ENCODE measurements around the gene HES2.

DNA sequence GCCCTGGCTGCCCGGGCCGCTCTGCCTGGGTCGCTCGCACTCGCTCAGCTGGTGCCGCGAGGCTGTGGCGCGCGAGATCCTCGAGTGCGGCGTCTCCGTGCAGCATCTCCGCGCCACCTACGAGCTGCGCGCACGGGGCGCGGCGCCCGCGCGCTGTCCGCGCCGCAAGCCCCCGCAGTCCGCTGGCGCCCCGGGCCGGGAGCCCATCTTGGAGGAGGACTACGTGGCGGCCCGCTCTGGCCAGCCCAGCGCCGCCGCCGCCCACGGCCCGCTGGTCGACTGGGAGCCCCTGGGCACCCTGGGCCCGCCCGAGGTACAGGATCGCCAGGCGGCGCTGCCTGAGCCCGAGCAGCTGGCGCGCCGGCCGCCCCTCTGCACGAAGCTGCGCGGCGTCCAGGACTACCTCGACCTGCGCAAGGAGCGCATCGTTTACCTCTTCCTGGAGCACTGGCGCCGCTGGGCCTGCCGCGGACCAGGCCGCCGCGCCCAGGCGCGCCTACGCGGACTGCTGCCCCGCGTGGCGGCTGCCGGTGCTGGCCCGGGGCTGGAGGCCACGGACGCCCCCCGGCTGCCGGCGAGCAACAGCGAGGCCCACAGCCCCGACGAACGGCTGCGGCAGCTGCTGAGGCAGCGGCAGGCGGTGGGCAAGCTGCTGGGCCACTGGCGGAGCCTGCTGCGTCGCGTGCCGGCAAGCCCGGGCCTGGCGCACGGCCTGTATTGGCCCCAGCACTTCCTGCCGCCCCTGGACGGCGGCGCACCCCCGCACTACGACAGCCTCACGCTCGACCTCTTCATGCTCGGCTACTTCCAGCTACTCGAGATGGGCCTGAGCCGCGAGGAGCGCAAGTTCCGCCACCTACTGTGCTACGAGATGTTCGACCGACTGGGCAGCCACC lies 35.4 kb upstream of the HES2 start:
- no peak for TF ChIP-seq ESRRA (IDR thresholded peaks at IDR 0.05; ENCODE audit: borderline replicate concordance, low read depth)
- TF ChIP-seq GATAD2A (IDR thresholded peaks at IDR 0.05), result no peak
- no peak for TF ChIP-seq ZNF780A (CRISPR knock-in tag; IDR thresholded peaks at IDR 0.05)
- TF ChIP-seq, protein P1, sequence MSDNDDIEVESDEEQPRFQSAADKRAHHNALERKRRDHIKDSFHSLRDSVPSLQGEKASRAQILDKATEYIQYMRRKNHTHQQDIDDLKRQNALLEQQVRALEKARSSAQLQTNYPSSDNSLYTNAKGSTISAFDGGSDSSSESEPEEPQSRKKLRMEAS (CRISPR knock-in tag; IDR thresholded peaks at IDR 0.05), result no peak
- TF ChIP-seq, protein P2, sequence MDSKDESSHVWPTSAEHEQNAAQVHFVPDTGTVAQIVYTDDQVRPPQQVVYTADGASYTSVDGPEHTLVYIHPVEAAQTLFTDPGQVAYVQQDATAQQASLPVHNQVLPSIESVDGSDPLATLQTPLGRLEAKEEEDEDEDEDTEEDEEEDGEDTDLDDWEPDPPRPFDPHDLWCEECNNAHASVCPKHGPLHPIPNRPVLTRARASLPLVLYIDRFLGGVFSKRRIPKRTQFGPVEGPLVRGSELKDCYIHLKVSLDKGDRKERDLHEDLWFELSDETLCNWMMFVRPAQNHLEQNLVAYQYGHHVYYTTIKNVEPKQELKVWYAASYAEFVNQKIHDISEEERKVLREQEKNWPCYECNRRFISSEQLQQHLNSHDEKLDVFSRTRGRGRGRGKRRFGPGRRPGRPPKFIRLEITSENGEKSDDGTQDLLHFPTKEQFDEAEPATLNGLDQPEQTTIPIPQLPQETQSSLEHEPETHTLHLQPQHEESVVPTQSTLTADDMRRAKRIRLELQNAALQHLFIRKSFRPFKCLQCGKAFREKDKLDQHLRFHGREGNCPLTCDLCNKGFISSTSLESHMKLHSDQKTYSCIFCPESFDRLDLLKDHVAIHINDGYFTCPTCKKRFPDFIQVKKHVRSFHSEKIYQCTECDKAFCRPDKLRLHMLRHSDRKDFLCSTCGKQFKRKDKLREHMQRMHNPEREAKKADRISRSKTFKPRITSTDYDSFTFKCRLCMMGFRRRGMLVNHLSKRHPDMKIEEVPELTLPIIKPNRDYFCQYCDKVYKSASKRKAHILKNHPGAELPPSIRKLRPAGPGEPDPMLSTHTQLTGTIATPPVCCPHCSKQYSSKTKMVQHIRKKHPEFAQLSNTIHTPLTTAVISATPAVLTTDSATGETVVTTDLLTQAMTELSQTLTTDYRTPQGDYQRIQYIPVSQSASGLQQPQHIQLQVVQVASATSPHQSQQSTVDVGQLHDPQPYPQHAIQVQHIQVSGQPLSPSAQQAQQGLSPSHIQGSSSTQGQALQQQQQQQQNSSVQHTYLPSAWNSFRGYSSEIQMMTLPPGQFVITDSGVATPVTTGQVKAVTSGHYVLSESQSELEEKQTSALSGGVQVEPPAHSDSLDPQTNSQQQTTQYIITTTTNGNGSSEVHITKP (IDR thresholded peaks at IDR 0.05; ENCODE audit: partially characterized antibody), result no peak
- TF ChIP-seq, protein P3, sequence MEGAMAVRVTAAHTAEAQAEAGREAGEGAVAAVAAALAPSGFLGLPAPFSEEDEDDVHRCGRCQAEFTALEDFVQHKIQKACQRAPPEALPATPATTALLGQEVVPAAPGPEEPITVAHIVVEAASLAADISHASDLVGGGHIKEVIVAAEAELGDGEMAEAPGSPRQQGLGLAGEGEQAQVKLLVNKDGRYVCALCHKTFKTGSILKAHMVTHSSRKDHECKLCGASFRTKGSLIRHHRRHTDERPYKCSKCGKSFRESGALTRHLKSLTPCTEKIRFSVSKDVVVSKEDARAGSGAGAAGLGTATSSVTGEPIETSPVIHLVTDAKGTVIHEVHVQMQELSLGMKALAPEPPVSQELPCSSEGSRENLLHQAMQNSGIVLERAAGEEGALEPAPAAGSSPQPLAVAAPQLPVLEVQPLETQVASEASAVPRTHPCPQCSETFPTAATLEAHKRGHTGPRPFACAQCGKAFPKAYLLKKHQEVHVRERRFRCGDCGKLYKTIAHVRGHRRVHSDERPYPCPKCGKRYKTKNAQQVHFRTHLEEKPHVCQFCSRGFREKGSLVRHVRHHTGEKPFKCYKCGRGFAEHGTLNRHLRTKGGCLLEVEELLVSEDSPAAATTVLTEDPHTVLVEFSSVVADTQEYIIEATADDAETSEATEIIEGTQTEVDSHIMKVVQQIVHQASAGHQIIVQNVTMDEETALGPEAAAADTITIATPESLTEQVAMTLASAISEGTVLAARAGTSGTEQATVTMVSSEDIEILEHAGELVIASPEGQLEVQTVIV (CRISPR knock-in tag; IDR thresholded peaks at IDR 0.05; ENCODE audit: borderline replicate concordance), result no peak
- TF ChIP-seq, protein P4, sequence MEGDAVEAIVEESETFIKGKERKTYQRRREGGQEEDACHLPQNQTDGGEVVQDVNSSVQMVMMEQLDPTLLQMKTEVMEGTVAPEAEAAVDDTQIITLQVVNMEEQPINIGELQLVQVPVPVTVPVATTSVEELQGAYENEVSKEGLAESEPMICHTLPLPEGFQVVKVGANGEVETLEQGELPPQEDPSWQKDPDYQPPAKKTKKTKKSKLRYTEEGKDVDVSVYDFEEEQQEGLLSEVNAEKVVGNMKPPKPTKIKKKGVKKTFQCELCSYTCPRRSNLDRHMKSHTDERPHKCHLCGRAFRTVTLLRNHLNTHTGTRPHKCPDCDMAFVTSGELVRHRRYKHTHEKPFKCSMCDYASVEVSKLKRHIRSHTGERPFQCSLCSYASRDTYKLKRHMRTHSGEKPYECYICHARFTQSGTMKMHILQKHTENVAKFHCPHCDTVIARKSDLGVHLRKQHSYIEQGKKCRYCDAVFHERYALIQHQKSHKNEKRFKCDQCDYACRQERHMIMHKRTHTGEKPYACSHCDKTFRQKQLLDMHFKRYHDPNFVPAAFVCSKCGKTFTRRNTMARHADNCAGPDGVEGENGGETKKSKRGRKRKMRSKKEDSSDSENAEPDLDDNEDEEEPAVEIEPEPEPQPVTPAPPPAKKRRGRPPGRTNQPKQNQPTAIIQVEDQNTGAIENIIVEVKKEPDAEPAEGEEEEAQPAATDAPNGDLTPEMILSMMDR (IDR thresholded peaks at IDR 0.05 in 2 of 3, conservative IDR thresholded peaks at IDR 0.05 in 1 of 3; ENCODE audit: insufficient read depth in 2 of 3, low read depth in 1 of 3, low read length in 3 of 3), result no peak
- TF ChIP-seq FUS (optimal IDR thresholded peaks at IDR 0.05; ENCODE audit: low read depth, low read length), result no peak
- TF ChIP-seq ZNF121 (CRISPR knock-in tag; conservative IDR thresholded peaks at IDR 0.05), result no peak
- TF ChIP-seq TEAD2 (tag; IDR thresholded peaks at IDR 0.05), result no peak
- no peak for TF ChIP-seq HIVEP1 (CRISPR knock-in tag; IDR thresholded peaks at IDR 0.05)

Measured in K562 (cell line).